HCT116 (cell line): ENCODE measurements around the gene MED7. TPM values are rescaled to one million over a fixed set of nuclear protein-coding genes. Genes with fewer than 3 reads are reported as not detected.

Source experiments
- ATAC-seq: fragments of 200-7000 bp; cut with Tn5 transposase; 2 replicates; pipeline ENCODE4 v1.9.1; 2020; ENCODE audit warnings: mild to moderate bottlenecking, moderate library complexity
- BruUV-seq: library from RNA; stranded (reverse); fragments of 400-500 nt; replicated peaks from 2 replicates; lab custom pipeline; 2021; lab: Mats Ljungman, UMichigan
- CTCF ChIA-PET: fragments of 300-600 bp; sonication (Branson Sonifier 250); formaldehyde crosslinking; loops from one replicate; lab custom pipeline; 2021; ENCODE audit warnings: antibody characterized with exemption; lab: Charles Lee
- POLR2A ChIA-PET: fragments of 300-600, 350-600 bp; sonication (Branson Sonifier 250); formaldehyde crosslinking; loops from one replicate; lab custom pipeline; 2021; ENCODE audit warnings: antibody characterized with exemption; lab: Charles Lee
- RAD21 ChIA-PET, 2 experiments: fragments of 300-600 bp; sonication (Branson Sonifier 250); formaldehyde crosslinking; loops; one replicate each; lab custom pipeline; 2023; ENCODE audit warnings: low total read pairs in 2 of 2; ENCODE audit not compliant: uncharacterized antibody in 2 of 2, unreplicated experiment in 2 of 2, low non-redundant PET in 1 of 2; lab: Charles Lee
- DNase-seq: peaks from one replicate; pipeline ENCODE4 v3.0.0-alpha.2; 2010; ENCODE audit warnings: low read depth, low spot score
- H2AFZ ChIP-seq: fragments of 200-600 bp; shearing (Covaris generic), sonication (generic); 2 replicates; pipeline ENCODE4 v1.6.1; 2017; ENCODE audit warnings: low read depth, mixed run types, mixed read lengths, antibody characterized with exemption, low read length; ENCODE audit not compliant: poor library complexity, severe bottlenecking
- H3K27ac ChIP-seq: 2 replicates; pipeline ENCODE4 v1.5.1; 2012; ENCODE audit warnings: low read depth, low read length
- H3K27me3 ChIP-seq: fragments of 200-600 bp; sonication (generic); 2 replicates; pipeline ENCODE4 v1.6.1; 2016; ENCODE audit warnings: mixed run types, low read length, mixed read lengths; ENCODE audit not compliant: insufficient read depth
- H3K36me3 ChIP-seq, 2 experiments: fragments of 200-500 bp in 1 of 2; fragments of 200-600 bp in 1 of 2; sonication (Bioruptor generic) in 1 of 2; sonication (generic) in 1 of 2; 2 replicates each; pipeline versions ENCODE4 v1.5.1 to v1.6.1; 2014 to 2016; ENCODE audit warnings: low read length in 2 of 2, inconsistent platforms in 1 of 2, mixed read lengths in 1 of 2, mixed run types in 1 of 2; ENCODE audit not compliant: insufficient read depth in 2 of 2, control insufficient read depth in 1 of 2
- H3K4me1 ChIP-seq, 2 experiments: fragments of 200-600 bp in 1 of 2; sonication (generic) in 1 of 2; 2 replicates each; pipeline versions ENCODE4 v1.5.1 to v1.6.1; 2012 to 2017; ENCODE audit warnings: low read length in 2 of 2, inconsistent platforms in 1 of 2, mild to moderate bottlenecking in 1 of 2, mixed read lengths in 1 of 2, mixed run types in 1 of 2, moderate library complexity in 1 of 2; ENCODE audit not compliant: insufficient read depth in 2 of 2, control insufficient read depth in 1 of 2
- H3K4me2 ChIP-seq: fragments of 200-600 bp; sonication (generic); 2 replicates; pipeline ENCODE4 v1.6.1; 2017; ENCODE audit warnings: mixed run types, low read length, mixed read lengths
- H3K4me3 ChIP-seq, 2 experiments: fragments of 200-600 bp in 1 of 2; sonication (generic) in 1 of 2; replicated peaks in 1 of 2; 2 replicates each; pipeline ENCODE4 v1.5.1; 2011 to 2016; ENCODE audit warnings: low read length in 2 of 2, control low read depth in 1 of 2, low read depth in 1 of 2, mild to moderate bottlenecking in 1 of 2, mixed read lengths in 1 of 2, mixed run types in 1 of 2
- H3K79me2 ChIP-seq: fragments of 200-600 bp; sonication (generic); 2 replicates; pipeline ENCODE4 v1.6.1; 2017; ENCODE audit warnings: mild to moderate bottlenecking, mixed run types, low read length, moderate library complexity, mixed read lengths; ENCODE audit not compliant: insufficient read depth
- H3K9ac ChIP-seq: fragments of 200-600 bp; sonication (generic); 2 replicates; pipeline ENCODE4 v1.6.1; 2016; ENCODE audit warnings: low read length, mixed read lengths
- H3K9me2 ChIP-seq: fragments of 200-600 bp; sonication (generic), shearing (Covaris generic); 2 replicates; pipeline ENCODE4 v1.6.1; 2017; ENCODE audit warnings: mixed run types, mild to moderate bottlenecking, moderate library complexity; ENCODE audit not compliant: insufficient read depth
- H3K9me3 ChIP-seq, 2 experiments: fragments of 200-500 bp in 1 of 2; fragments of 200-600 bp in 1 of 2; sonication (Bioruptor generic) in 1 of 2; sonication (generic) in 1 of 2; 2 replicates each; pipeline ENCODE4 v1.6.1; 2014 to 2017; ENCODE audit warnings: low read length in 2 of 2, mixed read lengths in 2 of 2, inconsistent platforms in 1 of 2, low read depth in 1 of 2, mild to moderate bottlenecking in 1 of 2, mixed run types in 1 of 2, moderate library complexity in 1 of 2; ENCODE audit not compliant: control insufficient read depth in 1 of 2, insufficient read depth in 1 of 2
- H4K20me1 ChIP-seq: fragments of 200-600 bp; sonication (generic), shearing (Covaris generic); 2 replicates; pipeline ENCODE4 v1.6.1; 2017; ENCODE audit warnings: mixed run types, mild to moderate bottlenecking, moderate library complexity; ENCODE audit not compliant: insufficient read depth
- CBX3 ChIP-seq: IDR thresholded peaks from 2 replicates; pipeline ENCODE4 v1.6.1; 2012; ENCODE audit warnings: low read depth
- EGR1 ChIP-seq: IDR thresholded peaks from 2 replicates; pipeline ENCODE4 v1.6.1; 2012; ENCODE audit warnings: low read depth
- ELF1 ChIP-seq: IDR thresholded peaks from 2 replicates; pipeline ENCODE4 v1.6.1; 2012; ENCODE audit warnings: low read depth, borderline replicate concordance
- EZH2 ChIP-seq: fragments of 200-600 bp; sonication (generic); IDR thresholded peaks from 2 replicates; pipeline ENCODE4 v1.6.1; 2017; ENCODE audit warnings: antibody characterized with exemption, mixed run types
- EZH2phosphoT487 ChIP-seq: fragments of 200-600 bp; IDR thresholded peaks from 2 replicates; pipeline ENCODE4 v1.6.1; 2018; ENCODE audit warnings: antibody characterized with exemption, borderline replicate concordance
- MAX ChIP-seq: IDR thresholded peaks from 2 replicates; pipeline ENCODE4 v1.6.1; 2012
- POLR2AphosphoS5 ChIP-seq: IDR thresholded peaks from 2 replicates; pipeline ENCODE4 v1.6.1; 2011; ENCODE audit warnings: mild to moderate bottlenecking, low read depth, low read length, moderate library complexity
- RAD21 ChIP-seq: IDR thresholded peaks from 2 replicates; pipeline ENCODE4 v1.6.1; 2012; ENCODE audit warnings: low read depth, mild to moderate bottlenecking
- SIN3A ChIP-seq: IDR thresholded peaks from 2 replicates; pipeline ENCODE4 v1.6.1; 2012; ENCODE audit warnings: low read depth
- SRF ChIP-seq: IDR thresholded peaks from 2 replicates; pipeline ENCODE4 v1.6.1; 2012; ENCODE audit warnings: low read depth
- TCF7L2 ChIP-seq: IDR thresholded peaks from 2 replicates; pipeline ENCODE4 v1.7.0; 2011; ENCODE audit warnings: borderline replicate concordance, inconsistent platforms; ENCODE audit not compliant: insufficient read depth, insufficient read length; ENCODE audit errors: extremely low read depth
- YY1 ChIP-seq: IDR thresholded peaks from 2 replicates; pipeline ENCODE4 v1.6.1; 2011; ENCODE audit warnings: low read length, low read depth, moderate library complexity, mild to moderate bottlenecking; ENCODE audit not compliant: insufficient replicate concordance; ENCODE audit errors: extremely low read depth
- ZBTB33 ChIP-seq: IDR thresholded peaks from 2 replicates; pipeline ENCODE4 v1.6.1; 2011; ENCODE audit warnings: mild to moderate bottlenecking, low read length, moderate library complexity; ENCODE audit not compliant: insufficient replicate concordance; ENCODE audit errors: extremely low read depth
- ZNF274 ChIP-seq: fragments of 200-500 bp; sonication (Bioruptor generic); IDR thresholded peaks from 2 replicates; pipeline ENCODE4 v1.6.1; 2014; ENCODE audit warnings: mild to moderate bottlenecking, low read depth, low read length, inconsistent platforms
- intact Hi-C: fragments of 100-400 bp; cut with micrococcal nuclease; formaldehyde crosslinking; loops from 2 replicates; pipeline ENCODE4 v1.10.0; 2022
- total RNA-seq: library from RNA; stranded (reverse); gene quantifications from one replicate; pipeline ENCODE4 v1.2.1, GENCODE V29; 2021; ENCODE audit not compliant: unreplicated experiment

Gene MED7
- total RNA-seq, 1 experiment from 2014 or later = 9.1 TPM

DNA sequence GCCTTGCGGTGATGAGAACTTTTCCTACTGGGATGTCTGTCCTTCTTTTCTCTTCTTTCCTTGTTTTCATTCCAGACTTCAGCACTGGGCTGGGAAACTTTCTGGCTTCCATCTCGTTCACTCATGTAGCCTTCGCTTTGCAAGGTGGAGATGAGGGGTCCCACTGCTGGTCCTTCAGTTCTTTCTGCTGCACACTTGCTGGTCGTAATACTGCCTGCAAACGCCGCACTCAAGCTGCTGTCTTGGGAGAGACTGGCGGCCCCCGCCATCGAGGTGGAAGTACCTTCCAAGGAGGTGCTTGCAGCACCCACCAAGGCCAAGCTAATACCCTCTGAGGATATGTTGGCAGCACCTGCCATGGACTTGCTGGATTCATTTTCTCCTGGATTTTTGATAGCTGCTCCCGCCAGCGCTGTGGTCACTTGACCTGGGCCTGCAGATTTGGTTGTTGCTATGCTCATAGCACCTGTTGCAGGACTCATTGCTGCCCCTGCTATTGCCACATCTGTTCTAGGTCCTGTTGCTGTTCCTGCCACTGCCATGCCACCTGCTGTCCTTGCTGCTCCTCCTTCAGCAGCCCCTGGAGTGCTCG lies 20.4 kb upstream of the MED7 start:
- ATAC-seq (no peak), DNase-seq (no peak)
- H3K27ac ChIP-seq = no peak overlapping the region
- H3K9me2 ChIP-seq = no peaks in the 10 kb centered on the region
- no peaks in the 10 kb centered on the region for H4K20me1 ChIP-seq
- H3K36me3 ChIP-seq = no peaks in the 10 kb centered on the region
- H3K79me2 ChIP-seq = no peaks in the 10 kb centered on the region
- no peaks in the 10 kb centered on the region for H3K4me1 ChIP-seq
- no peak overlapping the region for H3K9ac ChIP-seq
- no peak overlapping the region for H2AFZ ChIP-seq
- no TSS peak for BruUV-seq
- POLR2A ChIA-PET = no interaction called here
- RAD21 ChIA-PET = no interaction called here
- intact Hi-C loops = no loop called here
- H3K4me2 ChIP-seq = no peak overlapping the region
- H3K9me3 ChIP-seq = no peaks in the 10 kb centered on the region
- H3K27me3 ChIP-seq = peaks cover 35% of the 10 kb centered on the region
- no peak overlapping the region for H3K4me3 ChIP-seq
- CTCF ChIA-PET = interaction anchor here (1.0 kb wide), 1 partner anchor 14 kb away, joined by 3 read pairs; no protein-coding TSS in a partner anchor
- no peak for TF ChIP-seq YY1
- TF ChIP-seq ZNF274 = no peak
- no peak for TF ChIP-seq MAX
- TF ChIP-seq ZBTB33 = no peak
- no peak for TF ChIP-seq CBX3
- no peak for TF ChIP-seq SRF
- no peak for TF ChIP-seq RAD21
- no peak for TF ChIP-seq SIN3A
- no peak for TF ChIP-seq POLR2AphosphoS5
- no peak for TF ChIP-seq EGR1
- TF ChIP-seq EZH2phosphoT487 = no peak
- TF ChIP-seq EZH2 = no peak
- TF ChIP-seq ELF1 = no peak
- no peak for TF ChIP-seq TCF7L2
